ENCODE results near the gene THBS2.
"Not testable (repeated sequence)": the region's sequence is repeated elsewhere in the genome, so short reads cannot be mapped to it uniquely, and the experiment has no call there.

The THBS2 gene

GRCh38 chr6:169271158-169271876 is 17.7 kb upstream of the THBS2 start:
- no peak for DNase-seq

GRCh38 chr6:169270077-169270380 is 16.4 kb upstream of the THBS2 start:
- DNase-seq, result not testable (repeated sequence)

- no peak for DNase-seq
These were observed 15.8 kb upstream of the THBS2 start for GRCh38 chr6:169269180-169270076.

- DNase-seq, result no peak
These were observed 14.6 kb upstream of the THBS2 start for GRCh38 chr6:169268276-169268675.

- no peak for DNase-seq
These were observed 13.3 kb upstream of the THBS2 start for GRCh38 chr6:169266746-169267591.

GRCh38 chr6:169266261-169266660 is 12.6 kb upstream of the THBS2 start:
- no peak for DNase-seq

GRCh38 chr6:169265486-169266131 is 12.0 kb upstream of the THBS2 start:
- no peak for DNase-seq

GRCh38 chr6:169263836-169264608 is 10.4 kb upstream of the THBS2 start:
- no peak for DNase-seq

GRCh38 chr6:169263374-169263773 is 9.7 kb upstream of the THBS2 start:
- no peak for DNase-seq

- not testable (repeated sequence) for DNase-seq
These were observed 9.0 kb upstream of the THBS2 start for GRCh38 chr6:169262602-169263001.

- no peak for DNase-seq
These were observed 2.9 kb upstream of the THBS2 start for GRCh38 chr6:169256518-169256917.

GRCh38 chr6:169256061-169256460 is 2.4 kb upstream of the THBS2 start:
- DNase-seq, result no peak

GRCh38 chr6:169255643-169256042 is 2.0 kb upstream of the THBS2 start:
- DNase-seq, result no peak

- no peak for DNase-seq
These were observed 1.0 kb upstream of the THBS2 start for GRCh38 chr6:169254456-169255316.

- DNase-seq, result no peak
These were observed 999 bp downstream of the THBS2 start for GRCh38 chr6:169252505-169253189.

- no peak for DNase-seq
These were observed 1.7 kb downstream of the THBS2 start for GRCh38 chr6:169251822-169252504.

GRCh38 chr6:169251371-169251802 is 2.3 kb downstream of the THBS2 start:
- DNase-seq, result no peak

GRCh38 chr6:169250660-169251059 is 3.0 kb downstream of the THBS2 start:
- no peak for DNase-seq

- DNase-seq, result no peak
These were observed 4.6 kb downstream of the THBS2 start for GRCh38 chr6:169249057-169249456.

GRCh38 chr6:169248521-169248971 is 5.1 kb downstream of the THBS2 start:
- DNase-seq, result no peak
